ENCODE data around the gene GNPTG.

Gene GNPTG

DNA sequence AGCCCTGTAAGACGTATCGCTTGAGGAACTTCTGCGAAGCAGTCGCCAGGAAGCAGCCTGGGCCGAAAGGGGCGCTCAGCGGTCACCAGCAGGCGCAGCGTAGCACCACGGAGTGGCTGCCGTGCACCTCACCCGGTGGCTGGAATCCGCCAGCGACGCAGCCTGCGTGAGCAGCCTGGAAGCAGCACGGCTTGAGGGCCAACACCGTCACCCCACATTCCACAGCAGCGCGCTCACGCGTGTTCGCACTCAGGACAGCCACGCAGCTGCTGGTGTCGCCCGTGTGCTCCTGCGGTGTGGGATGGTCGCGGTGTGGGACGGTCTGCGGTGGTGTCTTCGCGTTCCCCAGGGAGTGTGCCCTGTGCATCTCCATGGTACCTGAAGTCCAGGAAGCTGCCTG is 32.7 kb upstream of the GNPTG start:
- Histone ChIP-seq H3K4me1 (ENCODE audit: control insufficient read depth, insufficient read depth, low read length, poor library complexity, severe bottlenecking) (no peaks in the 10 kb centered on the region), H3K4me3 (ENCODE audit: insufficient read depth, low read depth, low read length, poor library complexity, severe bottlenecking) (no peak overlapping the region), H3K27ac (ENCODE audit: insufficient read depth, low read length, poor library complexity, severe bottlenecking) (no peak overlapping the region), H3K36me3 (ENCODE audit: control insufficient read depth, insufficient read depth, low read length) (peaks cover 90% of the 10 kb centered on the region), H3K9me3 (ENCODE audit: control insufficient read depth, low read length) (no peaks in the 10 kb centered on the region), H3K27me3 (replicated peaks; ENCODE audit: control insufficient read depth, insufficient read depth, low read length, poor library complexity, severe bottlenecking) (no peaks in the 10 kb centered on the region)
- no peak for DNase-seq

DNA sequence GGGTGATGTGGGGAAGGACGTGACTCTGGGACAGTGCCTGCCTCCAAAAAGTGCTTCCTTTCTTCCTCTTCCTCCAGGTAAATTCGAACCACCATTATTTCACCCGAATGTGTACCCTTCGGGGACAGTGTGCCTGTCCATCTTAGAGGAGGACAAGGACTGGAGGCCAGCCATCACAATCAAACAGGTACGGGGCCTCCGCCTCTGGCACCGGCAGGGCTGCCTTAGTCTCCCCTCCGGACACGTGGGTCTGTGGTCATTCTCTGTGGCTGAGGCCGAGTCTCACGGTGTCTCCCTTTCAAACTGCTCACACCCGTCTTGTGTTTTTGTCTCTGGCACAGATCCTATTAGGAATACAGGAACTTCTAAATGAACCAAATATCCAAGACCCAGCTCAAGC is 31.6 kb upstream of the GNPTG start:
- H3K4me1 ChIP-seq (ENCODE audit: control insufficient read depth, insufficient read depth, low read length, poor library complexity, severe bottlenecking): no peaks in the 10 kb centered on the region
- no peaks in the 10 kb centered on the region for H3K9me3 ChIP-seq (ENCODE audit: control insufficient read depth, low read length)
- H3K27me3 ChIP-seq (replicated peaks; ENCODE audit: control insufficient read depth, insufficient read depth, low read length, poor library complexity, severe bottlenecking): no peaks in the 10 kb centered on the region
- H3K27ac ChIP-seq (ENCODE audit: insufficient read depth, low read length, poor library complexity, severe bottlenecking): no peak overlapping the region
- no peak for DNase-seq
- H3K36me3 ChIP-seq (ENCODE audit: control insufficient read depth, insufficient read depth, low read length): peaks cover 89% of the 10 kb centered on the region
- H3K4me3 ChIP-seq (ENCODE audit: insufficient read depth, low read depth, low read length, poor library complexity, severe bottlenecking): no peak overlapping the region

DNA sequence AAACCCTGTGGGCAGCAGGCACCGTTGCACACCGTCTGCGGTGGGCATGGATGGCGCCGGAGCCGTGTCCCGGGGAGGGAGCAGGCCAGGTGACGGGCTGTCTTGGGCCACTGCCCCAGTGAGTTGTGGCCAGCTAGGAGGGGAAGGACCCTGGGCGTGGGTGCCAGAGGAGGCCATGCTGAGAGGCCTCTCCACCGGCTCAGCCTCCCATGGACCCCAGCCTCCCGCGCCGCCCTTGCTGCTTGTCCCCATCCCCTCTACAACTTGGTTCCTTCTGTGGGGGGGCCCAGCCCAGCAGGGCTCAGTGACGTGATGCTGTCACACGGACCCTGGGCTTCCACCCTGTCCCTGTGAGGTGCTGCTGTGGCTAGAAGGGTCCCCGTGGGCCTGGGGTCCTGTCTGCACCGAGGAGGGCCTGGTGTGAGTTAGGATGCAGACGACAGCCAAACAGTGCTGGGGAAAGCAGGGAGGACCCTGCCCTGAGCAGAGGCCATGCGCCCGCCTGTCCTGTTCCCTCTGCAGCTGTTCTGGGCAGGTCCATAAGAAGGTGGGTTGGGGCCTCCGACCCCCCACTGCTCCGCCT is 31.0 kb upstream of the GNPTG start:
- H3K36me3 ChIP-seq (ENCODE audit: control insufficient read depth, insufficient read depth, low read length): peaks cover 85% of the 10 kb centered on the region
- no peak overlapping the region for H3K27ac ChIP-seq (ENCODE audit: insufficient read depth, low read length, poor library complexity, severe bottlenecking)
- no peak for DNase-seq
- no peak overlapping the region for H3K4me3 ChIP-seq (ENCODE audit: insufficient read depth, low read depth, low read length, poor library complexity, severe bottlenecking)
- no peaks in the 10 kb centered on the region for H3K9me3 ChIP-seq (ENCODE audit: control insufficient read depth, low read length)
- no peaks in the 10 kb centered on the region for H3K4me1 ChIP-seq (ENCODE audit: control insufficient read depth, insufficient read depth, low read length, poor library complexity, severe bottlenecking)
- H3K27me3 ChIP-seq (replicated peaks; ENCODE audit: control insufficient read depth, insufficient read depth, low read length, poor library complexity, severe bottlenecking): no peaks in the 10 kb centered on the region

DNA sequence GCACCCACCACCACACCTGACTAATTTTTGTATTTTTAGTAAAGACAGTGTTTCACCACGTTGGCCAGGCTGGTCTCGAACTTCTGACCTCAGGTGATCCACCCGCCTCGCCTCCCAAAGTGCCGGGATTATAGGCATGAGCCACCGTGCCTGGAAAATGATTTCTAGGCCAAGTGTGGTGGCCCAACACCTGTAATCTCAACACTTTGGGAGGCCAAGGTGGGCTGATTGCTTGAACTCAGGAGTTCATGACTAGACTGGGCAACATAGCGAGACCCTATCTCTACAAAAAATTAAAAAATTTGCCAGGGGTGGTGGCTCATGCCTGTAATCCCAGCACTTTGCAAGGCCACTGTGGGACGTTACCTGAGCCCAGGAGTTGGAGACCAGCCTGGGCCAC is 29.3 kb upstream of the GNPTG start:
- H3K4me1 ChIP-seq (ENCODE audit: control insufficient read depth, insufficient read depth, low read length, poor library complexity, severe bottlenecking): no peaks in the 10 kb centered on the region
- H3K9me3 ChIP-seq (ENCODE audit: control insufficient read depth, low read length): no peaks in the 10 kb centered on the region
- peaks cover 68% of the 10 kb centered on the region for H3K36me3 ChIP-seq (ENCODE audit: control insufficient read depth, insufficient read depth, low read length)
- no peak for DNase-seq
- H3K4me3 ChIP-seq (ENCODE audit: insufficient read depth, low read depth, low read length, poor library complexity, severe bottlenecking): no peak overlapping the region
- no peaks in the 10 kb centered on the region for H3K27me3 ChIP-seq (replicated peaks; ENCODE audit: control insufficient read depth, insufficient read depth, low read length, poor library complexity, severe bottlenecking)
- H3K27ac ChIP-seq (ENCODE audit: insufficient read depth, low read length, poor library complexity, severe bottlenecking): no peak overlapping the region

DNA sequence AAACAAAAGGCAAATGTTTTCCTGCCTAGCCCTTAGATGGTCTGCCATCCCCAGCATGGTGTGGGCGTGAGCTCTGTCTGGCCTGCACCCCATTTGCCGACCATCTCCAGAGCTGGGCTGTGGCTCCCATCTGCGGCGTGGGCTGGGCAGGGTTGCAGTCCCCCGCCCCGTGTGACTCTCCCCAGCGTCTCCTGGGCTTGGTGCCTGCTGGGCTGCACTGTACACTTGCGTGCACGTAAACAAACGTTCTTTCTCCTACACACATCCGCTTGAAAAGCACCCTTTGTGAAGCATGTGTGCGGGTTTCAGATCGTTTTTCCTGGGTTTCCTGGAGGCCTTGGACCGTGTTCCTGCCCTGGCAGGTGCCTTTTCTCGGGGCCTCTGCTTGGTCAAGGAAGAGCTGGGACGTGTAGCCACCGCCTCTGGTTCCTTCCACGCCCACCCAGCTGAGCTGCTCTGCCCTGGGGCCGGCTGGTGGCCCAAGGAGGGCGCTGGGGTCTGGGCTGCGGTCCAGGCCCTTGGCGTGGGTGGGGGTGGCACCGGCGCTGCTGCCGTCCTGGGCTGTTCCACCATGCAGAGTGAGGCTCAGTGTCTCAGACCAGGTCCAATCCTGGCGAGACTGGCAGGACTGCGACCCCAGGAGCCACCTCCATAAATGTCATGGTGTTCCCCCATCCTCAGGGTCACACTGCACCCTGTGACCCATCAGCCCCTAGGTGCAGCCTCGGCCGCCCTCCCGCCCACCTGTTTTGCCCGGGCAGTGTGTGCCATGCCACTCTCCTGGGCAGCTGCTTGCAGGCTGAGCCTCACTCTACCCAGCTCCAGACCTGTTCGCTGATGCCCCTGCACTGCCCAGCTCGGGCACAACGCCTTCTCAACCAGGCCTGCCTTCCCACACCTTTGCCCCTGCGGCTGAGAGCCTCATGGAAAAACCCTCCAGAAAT is 28.2 kb upstream of the GNPTG start:
- H3K27me3 ChIP-seq (replicated peaks; ENCODE audit: control insufficient read depth, insufficient read depth, low read length, poor library complexity, severe bottlenecking): no peaks in the 10 kb centered on the region
- H3K9me3 ChIP-seq (ENCODE audit: control insufficient read depth, low read length): no peaks in the 10 kb centered on the region
- DNase-seq: no peak
- no peak overlapping the region for H3K27ac ChIP-seq (ENCODE audit: insufficient read depth, low read length, poor library complexity, severe bottlenecking)
- peaks cover 57% of the 10 kb centered on the region for H3K36me3 ChIP-seq (ENCODE audit: control insufficient read depth, insufficient read depth, low read length)
- no peak overlapping the region for H3K4me3 ChIP-seq (ENCODE audit: insufficient read depth, low read depth, low read length, poor library complexity, severe bottlenecking)
- H3K4me1 ChIP-seq (ENCODE audit: control insufficient read depth, insufficient read depth, low read length, poor library complexity, severe bottlenecking): no peaks in the 10 kb centered on the region

DNA sequence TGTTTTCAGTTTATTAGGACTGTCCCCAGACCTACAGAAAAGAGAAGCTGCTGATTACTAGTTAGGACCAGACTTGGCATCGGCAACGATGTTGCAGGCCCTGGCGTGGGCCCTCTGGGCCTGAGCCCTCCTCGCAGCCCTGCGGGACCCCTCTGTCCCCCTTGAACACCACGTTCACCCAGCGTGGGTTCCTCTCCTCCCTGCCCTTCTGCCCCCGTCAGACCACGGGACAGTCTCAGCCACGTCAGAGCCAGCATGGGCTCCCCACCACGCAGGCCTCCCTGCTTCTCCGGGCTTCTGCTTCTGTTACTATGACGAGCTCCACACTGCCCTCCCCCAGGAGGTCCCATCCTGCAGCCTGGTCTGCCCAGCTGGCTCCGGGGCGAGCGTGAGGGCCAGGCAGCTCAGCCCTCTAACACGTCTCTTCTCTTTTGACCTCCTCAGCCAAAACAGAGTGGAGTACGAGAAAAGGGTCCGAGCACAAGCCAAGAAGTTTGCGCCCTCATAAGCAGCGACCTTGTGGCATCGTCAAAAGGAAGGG is 27.4 kb upstream of the GNPTG start:
- Histone ChIP-seq H3K4me1 (ENCODE audit: control insufficient read depth, insufficient read depth, low read length, poor library complexity, severe bottlenecking) (no peaks in the 10 kb centered on the region), H3K9me3 (ENCODE audit: control insufficient read depth, low read length) (no peaks in the 10 kb centered on the region), H3K27me3 (replicated peaks; ENCODE audit: control insufficient read depth, insufficient read depth, low read length, poor library complexity, severe bottlenecking) (no peaks in the 10 kb centered on the region), H3K36me3 (ENCODE audit: control insufficient read depth, insufficient read depth, low read length) (peaks cover 49% of the 10 kb centered on the region), H3K4me3 (ENCODE audit: insufficient read depth, low read depth, low read length, poor library complexity, severe bottlenecking) (no peak overlapping the region), H3K27ac (ENCODE audit: insufficient read depth, low read length, poor library complexity, severe bottlenecking) (no peak overlapping the region)
- no peak for DNase-seq

DNA sequence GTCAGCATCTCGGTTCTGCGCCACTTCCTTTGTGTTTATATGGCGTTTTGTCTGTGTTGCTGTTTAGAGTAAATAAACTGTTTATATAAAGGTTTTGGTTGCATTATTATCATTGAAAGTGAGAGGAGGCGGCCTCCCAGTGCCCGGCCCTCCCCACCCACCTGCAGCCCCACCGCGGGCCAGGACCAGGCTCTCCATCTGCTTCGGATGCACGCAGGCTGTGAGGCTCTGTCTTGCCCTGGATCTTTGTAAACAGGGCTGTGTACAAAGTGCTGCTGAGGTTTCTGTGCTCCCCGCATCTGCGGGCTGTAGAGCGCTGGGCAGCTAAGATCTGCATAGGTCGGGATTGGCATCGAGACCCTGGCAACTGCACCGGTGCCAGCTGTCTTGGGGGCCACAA is 26.5 kb upstream of the GNPTG start:
- Histone ChIP-seq H3K27me3 (replicated peaks; ENCODE audit: control insufficient read depth, insufficient read depth, low read length, poor library complexity, severe bottlenecking) (no peaks in the 10 kb centered on the region), H3K27ac (ENCODE audit: insufficient read depth, low read length, poor library complexity, severe bottlenecking) (no peak overlapping the region), H3K9me3 (ENCODE audit: control insufficient read depth, low read length) (no peaks in the 10 kb centered on the region), H3K4me3 (ENCODE audit: insufficient read depth, low read depth, low read length, poor library complexity, severe bottlenecking) (no peak overlapping the region), H3K4me1 (ENCODE audit: control insufficient read depth, insufficient read depth, low read length, poor library complexity, severe bottlenecking) (no peaks in the 10 kb centered on the region), H3K36me3 (ENCODE audit: control insufficient read depth, insufficient read depth, low read length) (peaks cover 40% of the 10 kb centered on the region)
- DNase-seq: no peak

DNA sequence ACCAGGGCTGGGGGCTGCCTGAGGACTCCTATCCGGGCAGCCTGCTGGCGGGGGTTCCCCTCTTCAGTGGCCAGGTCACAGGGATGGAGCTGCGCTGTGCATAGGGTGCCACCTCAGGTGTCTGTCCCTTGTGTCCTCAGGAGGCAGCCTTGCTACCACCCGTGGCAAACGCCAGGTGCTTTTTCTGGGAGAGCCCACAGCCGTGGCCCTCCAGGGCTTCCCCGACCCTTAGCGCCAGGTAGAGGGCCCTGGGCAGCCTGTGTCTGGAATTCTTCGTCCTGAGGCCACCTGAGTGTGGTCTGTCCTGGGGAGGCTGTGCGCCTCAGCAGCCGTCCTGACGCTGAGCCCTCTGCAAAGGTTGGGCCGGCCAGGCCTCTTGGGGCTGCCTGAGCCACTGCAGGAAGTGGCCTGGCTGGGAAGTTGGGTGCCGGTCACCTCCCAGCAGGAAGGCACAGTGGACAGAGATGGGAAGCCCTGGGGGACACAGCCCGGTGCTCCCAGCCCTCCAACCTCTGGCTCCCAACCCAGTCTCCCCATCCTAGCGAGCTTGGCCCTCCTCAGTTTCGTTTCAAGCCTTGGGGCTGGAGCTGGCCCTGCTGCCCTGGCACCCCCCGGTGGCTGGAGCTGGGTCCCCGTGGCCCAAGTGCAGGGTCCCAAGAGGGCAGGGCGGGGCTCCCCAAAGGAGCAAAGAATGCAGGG is 25.9 kb upstream of the GNPTG start:
- Histone ChIP-seq H3K9me3 (ENCODE audit: control insufficient read depth, low read length) (no peaks in the 10 kb centered on the region), H3K27me3 (replicated peaks; ENCODE audit: control insufficient read depth, insufficient read depth, low read length, poor library complexity, severe bottlenecking) (no peaks in the 10 kb centered on the region), H3K4me3 (ENCODE audit: insufficient read depth, low read depth, low read length, poor library complexity, severe bottlenecking) (no peak overlapping the region), H3K4me1 (ENCODE audit: control insufficient read depth, insufficient read depth, low read length, poor library complexity, severe bottlenecking) (no peaks in the 10 kb centered on the region), H3K36me3 (ENCODE audit: control insufficient read depth, insufficient read depth, low read length) (peaks cover 34% of the 10 kb centered on the region), H3K27ac (ENCODE audit: insufficient read depth, low read length, poor library complexity, severe bottlenecking) (no peak overlapping the region)
- DNase-seq: no peak

DNA sequence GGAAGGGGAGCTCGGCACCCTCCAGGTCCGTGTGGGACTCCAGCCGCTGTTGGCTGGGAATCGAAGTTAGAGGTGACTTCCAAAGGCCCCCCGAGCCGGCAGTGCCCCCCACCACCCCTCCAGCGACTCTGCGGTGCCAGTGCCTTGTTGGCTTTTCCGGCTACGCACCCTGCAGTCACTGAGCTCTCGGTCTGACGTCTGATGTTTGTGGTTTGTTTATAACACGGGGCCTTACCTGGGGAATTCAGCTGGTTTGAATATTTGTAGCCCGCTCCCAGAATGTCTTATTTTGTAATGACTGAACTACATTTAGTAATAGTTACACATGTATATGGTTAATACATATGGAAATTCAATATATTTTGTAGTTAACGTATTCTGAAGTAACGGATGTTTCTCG is 25.3 kb upstream of the GNPTG start:
- H3K36me3 ChIP-seq (ENCODE audit: control insufficient read depth, insufficient read depth, low read length): peaks cover 29% of the 10 kb centered on the region
- no peak overlapping the region for H3K4me3 ChIP-seq (ENCODE audit: insufficient read depth, low read depth, low read length, poor library complexity, severe bottlenecking)
- no peak overlapping the region for H3K27ac ChIP-seq (ENCODE audit: insufficient read depth, low read length, poor library complexity, severe bottlenecking)
- DNase-seq: no peak
- peaks cover 4% of the 10 kb centered on the region for H3K4me1 ChIP-seq (ENCODE audit: control insufficient read depth, insufficient read depth, low read length, poor library complexity, severe bottlenecking)
- H3K27me3 ChIP-seq (replicated peaks; ENCODE audit: control insufficient read depth, insufficient read depth, low read length, poor library complexity, severe bottlenecking): no peaks in the 10 kb centered on the region
- no peaks in the 10 kb centered on the region for H3K9me3 ChIP-seq (ENCODE audit: control insufficient read depth, low read length)
